Activated effector memory CD4-positive, alpha-beta T cell treated with anti-CD3 and anti-CD28 coated beads, Interleukin-2, amount 50 U/mL, for 16 hours (primary cell): Measurements from ENCODE around the gene TRAF3.

Experiments
- DNase-seq: peaks from one replicate; pipeline ENCODE4 v3.0.0-alpha.2; 2020

The TRAF3 gene

GRCh38 chr14:102778338-102779083 is 1.3 kb downstream of the TRAF3 start:
- peak; percentile 71 for DNase-seq

DNA sequence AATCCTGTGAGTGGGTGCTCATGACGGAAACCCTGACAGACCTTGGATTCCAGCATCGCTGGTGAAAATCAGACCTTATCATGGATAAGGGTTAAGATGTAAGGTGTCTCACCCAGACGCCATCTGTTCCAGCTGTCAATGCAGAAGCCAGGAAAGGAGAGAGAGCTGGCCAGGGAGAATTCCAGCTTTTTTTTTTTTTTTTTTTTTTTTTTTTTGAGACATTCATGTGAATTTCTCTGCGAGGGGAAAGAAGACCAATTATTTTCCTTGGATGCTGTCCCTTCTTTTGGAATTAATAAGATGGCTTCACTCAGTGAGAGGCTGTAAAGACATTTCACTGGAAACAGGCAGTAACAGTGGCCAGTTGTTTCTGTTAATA is 1.8 kb downstream of the TRAF3 start:
- DNase-seq = no peak

DNA sequence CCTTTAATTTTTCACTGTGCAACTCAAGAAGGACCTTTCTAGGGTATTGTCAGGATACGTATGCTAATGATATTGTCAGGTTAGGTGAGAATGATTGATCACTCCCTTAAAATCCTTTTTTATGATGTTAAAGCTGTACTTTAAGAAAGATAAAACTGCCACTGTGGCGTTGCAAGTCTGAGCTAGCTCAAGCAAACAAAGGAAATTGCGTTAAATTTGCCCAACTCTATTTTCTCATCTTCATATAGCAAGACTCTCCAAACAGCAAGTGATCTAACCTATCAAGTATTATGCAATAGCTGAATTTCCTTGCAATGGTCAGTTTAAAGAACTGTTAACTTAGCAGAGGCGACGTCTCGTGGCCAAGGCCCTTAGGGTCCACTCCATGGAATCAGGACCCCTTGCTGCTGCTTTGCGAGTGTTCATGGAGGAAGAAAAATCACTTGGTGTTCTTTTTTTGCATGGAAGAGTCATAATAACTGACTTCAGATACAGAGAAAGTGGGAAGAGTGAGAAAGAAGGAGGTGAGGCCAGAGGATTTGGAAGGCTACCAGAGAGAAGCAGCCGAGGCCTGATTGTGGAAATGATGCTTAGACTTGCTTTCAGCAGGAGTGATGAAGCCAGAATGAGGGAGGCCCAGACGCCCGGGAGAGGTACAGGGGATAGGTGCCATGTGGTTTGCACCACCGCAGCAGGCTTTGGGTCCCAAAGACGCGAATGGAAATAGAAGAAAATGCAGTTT is 2.5 kb downstream of the TRAF3 start:
- no peak for DNase-seq

- no peak for DNase-seq
Observed at GRCh38 chr14:102781063-102781462, 3.8 kb downstream of the TRAF3 start.

GRCh38 chr14:102782974-102783373 is 5.7 kb downstream of the TRAF3 start:
- no peak for DNase-seq

DNA sequence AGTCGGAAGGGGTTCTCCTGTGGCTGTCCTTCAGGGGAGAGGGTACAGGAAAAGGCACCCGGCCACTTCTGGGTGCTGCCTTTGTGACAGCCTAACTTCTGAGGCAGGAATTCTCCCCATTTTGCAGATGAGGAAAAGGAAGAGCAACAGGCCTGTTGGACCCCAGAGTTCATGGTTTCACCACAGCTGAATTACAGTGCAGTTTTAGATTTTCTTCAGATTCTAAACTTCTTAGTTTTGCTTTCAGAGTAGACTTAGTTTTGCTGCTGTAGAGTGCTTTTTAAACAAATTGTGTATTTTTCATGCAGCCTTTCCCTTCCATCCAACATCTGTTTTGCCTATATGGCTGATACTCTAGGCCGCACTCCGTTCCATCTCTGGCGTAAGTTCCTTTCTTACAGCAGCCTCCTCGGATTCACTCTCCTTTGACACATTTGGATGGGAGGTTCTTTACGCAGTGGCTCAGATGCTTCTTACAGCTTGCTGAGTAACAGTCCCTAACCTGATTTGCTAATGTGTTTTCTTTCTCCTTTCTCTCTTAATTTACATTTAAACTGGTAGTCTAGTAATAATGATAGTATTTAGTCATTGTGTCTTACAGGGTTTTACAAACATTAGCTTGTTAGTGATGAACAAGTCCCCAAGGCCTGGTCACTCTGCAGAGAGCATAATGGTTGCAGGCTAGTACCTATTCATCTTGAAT is 7.8 kb downstream of the TRAF3 start:
- no peak for DNase-seq

- DNase-seq = no peak
Observed at GRCh38 chr14:102785595-102785963, 8.3 kb downstream of the TRAF3 start.

- DNase-seq = peak; percentile 65
Observed at GRCh38 chr14:102786768-102787167, 9.5 kb downstream of the TRAF3 start.

DNA sequence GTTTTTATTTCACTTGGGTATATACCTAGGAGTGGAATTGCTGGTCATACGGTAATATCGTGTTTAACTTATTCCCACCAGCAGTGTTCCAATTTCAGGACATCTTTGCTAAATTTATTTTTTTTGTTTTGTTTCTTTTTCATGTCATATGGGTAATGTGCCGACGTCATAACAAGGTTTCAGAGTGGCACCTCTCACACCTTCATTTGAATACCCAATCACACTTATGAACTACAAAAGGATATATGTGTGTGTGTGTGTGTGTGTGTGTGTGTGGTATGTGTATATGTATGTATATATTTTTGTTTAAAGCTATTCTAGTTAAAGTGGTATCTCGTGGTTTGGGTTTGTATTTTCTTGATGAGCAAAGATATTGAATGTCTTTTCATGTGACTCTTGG is 12.1 kb downstream of the TRAF3 start:
- DNase-seq = no peak

DNA sequence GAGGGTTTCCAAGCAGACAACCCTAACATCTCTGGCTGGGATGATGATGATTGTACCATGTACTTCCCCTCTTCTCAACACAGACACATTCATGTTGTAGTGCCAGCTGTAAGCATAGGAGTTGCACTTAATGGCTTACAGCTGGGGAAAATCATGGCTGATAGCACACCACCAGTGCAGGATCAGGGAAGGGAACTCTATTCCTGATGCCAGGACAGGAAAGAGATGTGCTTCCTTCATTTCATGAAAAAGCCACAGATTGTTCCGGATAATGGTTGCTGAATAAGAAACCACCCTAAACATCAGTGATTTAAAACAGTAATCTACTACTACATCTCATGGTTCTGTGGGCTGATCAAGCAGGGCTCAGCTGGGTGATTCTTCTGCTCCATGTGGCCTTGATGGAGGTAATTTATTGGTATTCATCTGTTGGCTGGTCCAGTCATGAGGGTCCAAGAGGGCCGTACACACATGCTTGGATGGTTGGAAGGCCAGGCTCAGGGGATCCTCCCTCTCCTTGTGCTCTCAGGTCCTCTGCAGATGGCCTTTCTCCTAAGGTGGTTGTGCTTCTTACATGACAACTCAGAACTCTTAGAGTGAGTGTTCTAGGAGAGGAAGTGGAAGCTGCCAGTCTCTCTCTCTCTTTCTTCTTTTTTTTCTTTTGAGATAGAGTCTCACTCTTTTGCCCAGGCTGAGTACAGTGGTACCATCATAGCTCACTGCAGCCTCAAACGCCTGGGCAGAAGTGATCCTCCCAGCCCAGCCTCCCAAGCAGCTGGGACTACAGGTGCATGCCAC is 16.5 kb downstream of the TRAF3 start:
- DNase-seq = no peak

DNA sequence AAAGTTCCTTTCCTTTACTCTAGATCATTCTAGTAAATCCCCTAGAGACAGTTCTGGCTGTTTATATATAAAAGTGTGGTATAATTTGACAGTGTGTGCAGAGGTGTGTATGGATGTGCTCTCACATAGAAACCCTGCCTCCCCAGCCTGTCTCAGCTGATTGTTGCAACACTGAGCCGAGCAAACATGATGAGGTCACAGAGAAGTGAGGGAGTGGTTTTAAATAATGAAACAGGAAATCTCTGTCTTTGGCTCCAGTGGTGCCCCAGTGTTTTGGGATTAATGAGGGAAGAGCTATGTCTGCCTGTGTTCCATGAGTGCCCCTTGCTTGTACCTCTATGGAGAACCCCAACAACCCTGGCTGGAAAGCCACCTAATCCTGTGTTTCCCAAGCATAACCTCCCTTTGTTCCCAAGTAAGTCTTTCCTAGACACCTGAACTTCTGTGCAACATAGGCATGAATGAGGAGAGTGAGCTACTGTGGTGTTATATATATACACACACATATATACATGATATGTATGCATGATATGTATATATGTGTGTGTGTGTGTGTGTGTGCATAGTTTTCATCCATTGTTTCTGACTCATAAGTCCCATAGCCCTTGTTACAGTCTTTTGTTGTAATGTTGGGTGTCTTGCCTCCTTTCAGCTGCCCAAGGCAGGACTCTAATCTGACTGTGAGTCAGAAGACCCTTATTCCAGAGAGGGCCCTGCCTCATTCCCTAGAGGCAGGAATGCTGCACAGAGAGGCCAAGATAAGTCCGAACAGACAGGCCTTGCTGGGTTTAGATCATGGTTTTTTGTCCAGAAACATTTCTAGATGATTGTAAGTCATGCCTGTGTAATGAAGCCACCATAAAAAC is 18.0 kb downstream of the TRAF3 start:
- peak; percentile 77 for DNase-seq

GRCh38 chr14:102796661-102797190 is 19.5 kb downstream of the TRAF3 start:
- no peak for DNase-seq

DNA sequence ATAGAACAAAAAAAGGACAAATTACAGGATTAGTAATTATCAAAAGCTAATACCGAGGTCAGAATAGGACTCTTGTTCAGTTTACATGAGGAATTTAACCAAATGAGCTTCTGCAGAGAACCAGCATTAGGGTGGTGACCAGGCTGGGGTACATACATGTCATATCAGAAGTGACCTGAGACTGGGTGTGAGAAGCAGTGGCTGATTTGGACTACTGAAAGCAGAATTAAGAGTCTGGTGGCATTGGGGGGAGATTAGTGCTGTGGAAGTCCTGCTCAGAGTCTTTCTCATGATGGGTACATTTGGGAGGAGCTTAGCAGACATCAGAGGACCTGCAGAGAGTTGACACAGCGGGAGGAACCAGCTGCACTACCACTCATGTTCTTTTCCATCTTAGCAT is 21.7 kb downstream of the TRAF3 start:
- DNase-seq = peak; percentile 34

GRCh38 chr14:102799684-102800562 is 22.7 kb downstream of the TRAF3 start:
- peak; percentile 42 for DNase-seq

DNA sequence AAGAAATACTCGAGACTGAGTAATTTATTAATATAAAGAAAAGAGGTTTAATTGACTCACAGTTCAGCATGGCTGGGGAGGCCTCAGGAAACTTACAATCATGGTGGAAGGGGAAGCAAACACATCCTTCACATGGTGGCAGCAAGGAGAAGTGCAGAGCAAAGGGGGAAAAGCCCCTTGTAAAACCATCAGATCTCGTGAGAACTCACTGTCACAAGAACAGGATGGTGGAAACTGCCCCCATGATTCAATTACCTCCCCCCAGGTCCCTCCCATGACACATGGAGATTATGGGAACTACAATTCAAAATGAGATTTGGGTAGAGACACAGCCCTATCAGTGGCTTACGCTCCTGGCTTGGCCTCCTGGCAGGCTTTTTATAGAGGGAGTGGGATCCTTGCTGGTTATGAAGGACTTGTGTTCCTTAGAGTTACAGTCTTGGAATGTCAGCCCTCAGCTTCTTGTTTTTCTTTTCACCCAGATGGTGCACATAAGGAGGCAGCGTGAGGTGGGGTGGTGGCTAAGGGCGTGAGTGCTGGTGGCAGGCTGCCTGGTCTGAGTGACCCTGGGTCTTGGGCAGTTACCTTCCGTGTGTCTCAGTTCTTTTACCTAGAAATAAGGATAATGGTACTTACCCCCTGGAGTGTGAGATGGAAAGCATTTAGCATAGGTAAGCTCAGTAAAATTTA is 25.7 kb downstream of the TRAF3 start:
- peak; percentile 31 for DNase-seq

- DNase-seq = peak; percentile 9
Observed at GRCh38 chr14:102804858-102805257, 27.6 kb downstream of the TRAF3 start.

DNA sequence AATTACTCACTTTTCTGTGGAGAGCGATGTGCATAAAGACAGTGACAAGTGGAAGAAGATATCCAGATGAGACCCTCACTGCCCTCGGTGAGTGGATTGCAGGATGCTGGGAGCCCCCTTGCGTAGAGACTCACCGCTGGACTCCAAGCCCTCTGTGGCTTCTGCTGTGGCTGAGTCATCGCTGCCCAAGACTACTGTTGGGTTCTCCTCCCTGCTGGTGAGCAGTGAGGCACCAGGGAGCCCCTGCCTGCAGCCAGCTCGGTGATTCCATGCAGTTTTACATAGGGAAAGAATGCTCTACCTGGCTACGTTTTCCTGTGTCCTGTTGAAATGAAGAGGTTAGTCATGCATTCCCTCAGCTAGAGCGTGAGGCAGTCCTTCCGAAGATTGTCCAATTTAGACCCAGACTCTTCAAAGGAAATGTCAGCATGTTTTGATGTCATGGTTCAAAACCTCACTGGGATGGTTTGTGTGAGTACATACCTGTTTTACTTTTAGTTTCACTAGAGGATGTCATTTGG is 28.2 kb downstream of the TRAF3 start:
- peak; percentile 82 for DNase-seq

DNA sequence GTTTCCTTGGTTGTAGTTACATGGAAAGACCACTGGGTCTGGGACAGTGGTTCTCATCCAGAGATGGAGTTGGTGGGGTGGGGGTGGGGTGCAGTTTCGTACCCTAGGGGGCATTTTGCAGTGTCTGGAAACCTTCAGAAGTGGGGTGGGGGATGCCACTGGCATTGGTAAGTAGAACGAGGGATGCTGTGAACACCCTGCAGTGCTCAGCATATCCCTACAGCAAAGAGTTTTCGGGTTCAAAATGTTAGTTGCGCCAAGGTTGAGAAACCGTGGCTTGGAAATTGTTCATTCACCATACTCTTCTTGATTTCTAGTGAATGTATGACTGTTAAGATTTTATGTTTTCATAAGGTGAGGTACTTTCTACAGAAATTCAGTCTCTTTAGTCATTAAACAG is 28.7 kb downstream of the TRAF3 start:
- DNase-seq = peak; percentile 64

- no peak for DNase-seq
Observed at GRCh38 chr14:102806447-102806846, 29.2 kb downstream of the TRAF3 start.

- peak; percentile 61 for DNase-seq
Observed at GRCh38 chr14:102807013-102807406, 29.8 kb downstream of the TRAF3 start.
